ENCODE results near the gene FGF14.
A peak's percentile ranks its signal among the peaks of the same experiment; 100 is the strongest.
"Not testable (repeated sequence)": the region's sequence is repeated elsewhere in the genome, so short reads cannot be mapped to it uniquely, and the experiment has no call there.

FGF14 gene

DNA sequence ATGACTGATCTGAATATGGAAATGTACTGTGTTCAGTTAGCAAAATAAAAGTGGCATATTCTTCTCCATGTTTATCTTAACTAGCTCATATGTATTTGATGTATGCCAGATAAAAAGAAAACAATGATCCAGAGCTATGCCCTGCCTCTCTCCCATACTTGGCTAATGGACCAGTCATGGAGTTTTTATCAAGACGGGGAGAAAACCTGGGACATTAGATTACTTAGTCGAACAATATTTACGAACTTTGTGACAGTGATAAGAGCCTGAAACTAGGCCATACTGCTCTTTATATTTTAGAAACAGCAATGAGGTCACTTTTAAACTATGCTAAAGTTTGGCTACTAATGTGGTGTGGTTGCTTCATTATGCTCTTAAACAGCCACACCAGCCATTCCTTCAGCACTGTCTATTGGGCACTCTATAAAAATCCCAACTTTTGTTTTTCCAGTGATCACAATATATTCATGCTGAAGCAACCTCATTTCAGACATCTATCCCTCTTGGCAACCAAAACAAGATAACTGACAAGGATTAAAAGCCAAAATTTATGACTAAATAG lies 265.0 kb downstream of the FGF14 start:
- DNase-seq (ENCODE audit: low read depth), result no peak

GRCh38 chr13:102132777-102133295 lies 269.0 kb downstream of the FGF14 start:
- no peak for DNase-seq (ENCODE audit: low read depth)

DNA sequence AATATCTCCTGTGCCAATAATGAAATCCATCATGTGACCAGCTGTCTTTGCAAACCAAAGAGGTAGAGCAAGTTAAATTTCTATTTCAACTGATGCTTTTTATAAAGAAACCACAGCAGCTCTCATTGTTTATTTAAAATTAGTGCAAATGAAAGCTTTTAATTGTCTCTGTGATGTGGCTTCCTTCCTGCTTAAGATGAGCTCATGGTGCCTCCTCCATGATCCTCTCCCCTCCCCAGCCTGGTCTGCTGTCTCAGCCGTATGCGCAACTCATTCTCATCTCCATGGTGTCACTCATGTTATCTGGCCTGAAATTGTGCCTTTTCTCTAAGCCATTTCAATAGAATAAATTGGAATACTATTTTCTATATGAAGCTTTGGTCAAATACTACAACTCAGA lies 270.6 kb downstream of the FGF14 start:
- no peak for DNase-seq (ENCODE audit: low read depth)

- peak; percentile 46 for DNase-seq (ENCODE audit: low read depth)
Observed at GRCh38 chr13:102128216-102128810, 273.5 kb downstream of the FGF14 start.

DNA sequence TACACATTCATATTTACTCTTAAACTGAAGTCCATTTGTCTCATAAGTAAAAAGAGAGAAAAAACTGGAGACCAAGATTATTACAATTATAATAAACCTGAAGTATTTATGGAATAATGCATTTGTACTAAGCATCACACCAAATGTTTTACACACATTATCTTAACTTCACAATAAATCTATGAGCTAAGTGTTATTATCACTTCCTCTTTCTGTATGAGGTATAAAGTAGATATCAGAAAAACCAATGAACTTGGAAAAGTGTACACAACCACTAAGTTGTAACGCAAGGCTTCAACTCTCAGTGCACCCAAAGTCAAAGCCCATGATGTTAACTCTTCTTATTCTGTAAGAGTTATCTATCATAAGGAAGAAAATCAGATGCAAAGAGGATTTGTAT lies 274.7 kb downstream of the FGF14 start:
- DNase-seq (ENCODE audit: low read depth), result no peak

- DNase-seq (ENCODE audit: low read depth), result no peak
Observed at GRCh38 chr13:102122147-102122546, 279.7 kb downstream of the FGF14 start.

DNA sequence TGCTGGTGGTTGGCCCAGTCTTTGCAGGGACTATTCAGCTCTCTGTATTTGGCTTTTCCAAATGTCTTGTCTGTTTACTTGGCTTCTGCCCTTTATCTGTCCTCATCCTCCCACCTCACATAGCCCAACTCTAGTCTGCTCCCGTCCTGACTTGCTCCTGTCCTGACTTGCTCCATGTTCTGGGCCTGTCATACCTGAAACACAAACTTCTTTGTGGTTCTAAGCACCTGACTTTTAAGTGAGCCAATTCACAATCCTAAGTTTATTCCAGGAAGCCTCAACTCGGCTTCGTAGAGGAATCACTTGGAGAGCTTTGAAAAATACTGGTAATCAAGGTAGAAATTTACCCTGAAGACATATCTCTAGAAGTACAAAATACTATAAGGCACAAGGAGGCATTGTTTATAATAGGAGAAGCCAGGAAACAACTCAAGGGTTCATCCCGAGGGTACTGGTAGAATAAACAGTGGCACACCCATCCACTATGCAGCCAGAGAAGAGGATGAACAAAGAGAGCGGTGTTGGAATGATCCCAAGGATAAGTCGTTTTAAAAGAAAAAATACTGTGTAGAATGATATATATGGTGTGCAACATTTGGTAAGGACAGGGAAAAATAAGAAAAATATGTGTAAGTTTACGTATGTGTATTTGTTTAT lies 284.5 kb downstream of the FGF14 start:
- no peak for DNase-seq (ENCODE audit: low read depth)

DNA sequence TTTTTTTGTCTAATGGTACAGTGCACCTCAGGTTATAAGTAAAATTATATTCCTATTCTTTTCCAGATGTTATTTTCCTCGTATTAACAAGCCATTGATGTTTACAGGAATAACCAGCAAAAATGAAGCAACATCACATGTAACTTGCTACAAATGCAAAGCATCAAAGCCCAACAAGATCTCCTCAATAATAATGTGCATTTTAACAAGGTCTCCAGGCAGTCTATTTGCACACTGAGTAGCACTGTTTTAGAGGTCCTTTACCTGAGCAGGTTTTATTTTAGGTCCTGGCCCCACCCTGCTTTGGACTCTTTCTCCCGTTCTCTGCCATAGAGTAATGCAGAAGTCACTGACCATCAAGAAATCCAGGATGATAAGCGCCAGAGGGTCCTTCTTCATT lies 298.4 kb downstream of the FGF14 start:
- no peak for DNase-seq (ENCODE audit: low read depth)

DNA sequence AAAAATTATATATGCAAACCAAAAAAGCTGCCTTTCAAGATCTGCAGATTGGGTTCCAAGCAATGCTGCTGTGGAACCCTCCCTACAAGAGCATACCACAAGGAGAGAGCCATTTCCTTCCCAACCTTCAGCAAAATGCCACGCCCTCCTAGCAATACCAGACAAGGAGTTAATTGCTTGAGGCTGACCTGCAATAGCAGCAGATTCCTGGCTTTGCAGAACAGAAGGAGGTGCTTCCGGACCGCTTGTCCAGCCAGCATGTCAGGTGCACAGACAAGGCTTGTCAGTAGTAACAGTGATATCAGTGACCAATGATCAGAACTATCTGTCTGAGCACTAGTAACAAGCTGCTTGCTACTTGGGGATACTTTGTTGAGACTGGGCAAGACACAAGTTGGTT lies 301.6 kb downstream of the FGF14 start:
- DNase-seq (ENCODE audit: low read depth), result no peak

DNA sequence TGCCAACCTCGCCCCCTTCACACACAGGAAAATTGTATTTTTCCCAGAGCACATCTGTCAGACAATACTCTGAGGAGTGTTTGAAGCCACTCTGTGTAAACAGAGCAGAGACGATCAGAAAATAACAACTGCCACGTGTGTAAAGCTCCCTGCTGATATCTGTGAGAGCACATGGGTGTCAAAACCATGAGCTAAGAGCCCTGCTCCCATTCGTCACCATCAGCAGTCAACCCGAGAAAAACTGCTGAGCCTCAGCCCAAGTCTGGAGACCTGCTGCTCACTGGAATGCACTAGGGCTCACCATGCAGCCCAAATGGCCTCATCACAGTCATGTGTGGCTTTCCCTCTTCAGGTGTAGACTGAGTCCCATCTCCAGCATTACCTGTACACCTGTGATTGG lies 304.1 kb downstream of the FGF14 start:
- DNase-seq (ENCODE audit: low read depth), result no peak

GRCh38 chr13:102093288-102093687 lies 308.6 kb downstream of the FGF14 start:
- DNase-seq (ENCODE audit: low read depth), result not testable (repeated sequence)

- DNase-seq (ENCODE audit: low read depth), result peak; percentile 2
Observed at GRCh38 chr13:102091231-102091630, 310.6 kb downstream of the FGF14 start.

- DNase-seq (ENCODE audit: low read depth), result no peak
Observed at GRCh38 chr13:102090532-102090931, 311.3 kb downstream of the FGF14 start.

GRCh38 chr13:102089722-102090121 lies 312.1 kb downstream of the FGF14 start:
- no peak for DNase-seq (ENCODE audit: low read depth)

DNA sequence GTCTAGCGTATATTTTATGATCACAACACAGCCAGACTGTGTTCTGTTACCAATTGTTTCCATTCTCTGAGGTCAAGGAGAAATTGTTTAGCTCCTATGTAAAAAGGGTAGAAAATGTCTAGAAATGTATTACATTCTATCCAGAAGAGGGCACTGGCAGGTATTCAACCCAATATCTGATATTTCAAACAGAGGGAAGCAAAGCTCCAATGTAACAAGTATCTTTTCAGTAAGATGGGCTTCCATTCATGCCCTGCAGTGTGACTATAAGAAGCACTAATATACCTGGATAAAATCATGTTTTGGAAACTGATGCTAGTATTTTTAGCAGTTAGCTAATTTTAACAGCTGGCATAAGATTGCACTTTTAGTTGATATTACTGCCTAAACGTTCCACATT lies 312.7 kb downstream of the FGF14 start:
- DNase-seq (ENCODE audit: low read depth), result peak; percentile 0

DNA sequence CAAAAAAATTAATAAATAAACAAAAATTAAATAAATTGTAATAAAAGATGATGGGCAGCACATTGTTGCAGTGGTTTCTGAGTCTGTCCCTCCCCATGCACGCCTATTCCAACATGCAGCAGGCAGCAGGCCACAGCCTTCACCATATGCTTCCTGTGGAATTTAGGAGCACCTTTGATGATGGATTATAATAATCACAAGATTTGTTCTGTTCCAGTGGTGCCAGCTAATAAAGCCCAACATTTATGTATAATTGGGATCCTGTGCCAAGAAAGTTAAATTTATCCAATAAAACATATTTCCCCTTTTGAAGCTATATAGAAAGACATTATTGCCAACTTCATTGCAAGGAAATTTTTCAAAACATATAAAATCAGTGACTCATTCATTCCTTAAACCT lies 328.6 kb downstream of the FGF14 start:
- no peak for DNase-seq (ENCODE audit: low read depth)

- DNase-seq (ENCODE audit: low read depth), result no peak
Observed at GRCh38 chr13:102071711-102072110, 330.1 kb downstream of the FGF14 start.

- DNase-seq (ENCODE audit: low read depth), result not testable (repeated sequence)
Observed at GRCh38 chr13:102068323-102068722, 333.5 kb downstream of the FGF14 start.

DNA sequence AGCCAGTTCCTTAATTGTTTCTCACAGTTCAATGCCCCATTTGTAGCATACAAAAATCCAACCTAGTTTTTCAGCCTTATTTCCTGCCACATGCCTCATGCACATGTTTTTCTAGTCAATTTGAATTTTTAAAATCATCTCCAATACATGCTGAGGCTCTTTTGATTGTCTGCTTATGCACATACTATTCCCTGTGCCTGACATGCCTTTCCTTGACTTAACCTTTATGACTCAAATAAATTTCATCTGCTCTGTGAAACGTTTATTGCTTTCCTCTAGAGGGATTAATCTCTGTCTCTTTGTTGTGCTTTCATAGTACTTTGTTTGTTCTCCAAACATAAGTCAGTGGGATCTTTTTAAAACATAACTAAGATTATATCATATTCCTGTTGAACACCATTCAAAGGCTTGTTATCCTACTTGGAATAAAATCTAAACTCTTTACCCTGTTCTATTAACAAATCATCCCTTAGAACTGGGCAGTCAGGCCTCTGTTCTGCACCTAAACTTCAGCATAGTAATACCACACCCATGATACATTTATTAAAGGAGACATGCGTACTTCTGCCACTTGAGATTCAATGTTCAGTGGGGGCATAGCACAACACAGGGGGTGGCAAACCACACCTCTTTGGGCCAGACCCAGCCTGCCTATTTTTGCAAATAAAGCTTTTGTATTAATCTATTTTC lies 346.6 kb downstream of the FGF14 start:
- no peak for DNase-seq (ENCODE audit: low read depth)

DNA sequence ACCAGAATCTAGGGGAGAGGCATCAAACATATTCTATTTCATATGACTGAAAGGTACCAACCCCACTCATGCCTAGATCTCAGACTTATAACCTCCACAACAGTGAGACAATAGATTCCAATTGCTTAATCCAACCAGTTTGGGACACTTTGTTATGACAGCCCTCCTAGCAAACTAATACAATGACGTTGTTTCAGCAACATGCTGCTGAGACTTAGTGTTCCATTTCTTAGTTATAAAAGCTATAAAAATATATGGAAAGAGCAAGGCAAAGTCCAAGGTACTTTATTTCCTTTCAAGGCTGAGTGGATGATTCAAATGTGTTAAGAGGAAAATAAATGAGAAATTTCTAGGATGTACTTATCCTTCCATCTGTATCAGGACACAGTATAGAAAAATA lies 352.0 kb downstream of the FGF14 start:
- DNase-seq (ENCODE audit: low read depth), result no peak

- DNase-seq (ENCODE audit: low read depth), result no peak
Observed at GRCh38 chr13:102045731-102046130, 356.1 kb downstream of the FGF14 start.

- no peak for DNase-seq (ENCODE audit: low read depth)
Observed at GRCh38 chr13:102042746-102043145, 359.1 kb downstream of the FGF14 start.

- no peak for DNase-seq (ENCODE audit: low read depth)
Observed at GRCh38 chr13:102041544-102041943, 360.3 kb downstream of the FGF14 start.

Measured in HS-5 (cell line).